ENCODE results near the gene CDH4.
"Not testable (repeated sequence)": the region's sequence is repeated elsewhere in the genome, so short reads cannot be mapped to it uniquely, and the experiment has no call there.

CDH4 gene

DNA sequence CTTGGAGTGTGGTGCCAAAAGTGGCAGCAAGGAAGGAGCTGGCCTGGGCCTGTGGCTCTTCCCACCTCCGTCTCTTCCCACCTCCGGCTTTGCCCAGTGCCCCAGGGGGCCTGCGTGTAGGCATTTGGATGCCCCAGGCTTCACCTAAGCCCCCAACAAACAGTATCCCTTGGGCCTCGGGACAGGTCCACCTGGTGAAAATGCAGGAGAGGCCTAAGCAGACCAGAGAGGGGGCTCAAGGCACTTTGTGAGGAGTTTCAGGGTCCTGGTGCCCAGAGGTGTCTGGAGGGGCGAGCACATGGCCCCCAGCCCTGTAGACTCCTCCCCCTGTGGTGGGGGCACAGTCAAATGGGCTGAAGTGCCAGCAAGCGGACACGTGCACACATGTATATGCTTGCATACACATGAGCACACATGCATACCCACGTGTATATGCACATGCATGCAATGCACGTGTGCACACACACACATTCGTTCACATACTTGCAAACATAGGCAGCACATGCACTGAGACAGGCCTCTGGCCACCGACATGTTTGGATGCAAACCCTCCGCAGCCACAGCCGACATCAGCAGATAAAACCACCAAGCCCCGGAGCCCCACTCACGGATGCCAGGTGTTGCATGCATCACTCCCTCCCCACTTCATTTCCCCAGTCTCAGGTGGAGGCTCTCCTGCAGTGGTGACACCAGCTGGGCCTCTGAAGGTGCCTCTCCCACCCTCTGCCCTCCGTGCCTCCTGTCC lies 689.1 kb downstream of the CDH4 start:
- DNase-seq: no peak

DNA sequence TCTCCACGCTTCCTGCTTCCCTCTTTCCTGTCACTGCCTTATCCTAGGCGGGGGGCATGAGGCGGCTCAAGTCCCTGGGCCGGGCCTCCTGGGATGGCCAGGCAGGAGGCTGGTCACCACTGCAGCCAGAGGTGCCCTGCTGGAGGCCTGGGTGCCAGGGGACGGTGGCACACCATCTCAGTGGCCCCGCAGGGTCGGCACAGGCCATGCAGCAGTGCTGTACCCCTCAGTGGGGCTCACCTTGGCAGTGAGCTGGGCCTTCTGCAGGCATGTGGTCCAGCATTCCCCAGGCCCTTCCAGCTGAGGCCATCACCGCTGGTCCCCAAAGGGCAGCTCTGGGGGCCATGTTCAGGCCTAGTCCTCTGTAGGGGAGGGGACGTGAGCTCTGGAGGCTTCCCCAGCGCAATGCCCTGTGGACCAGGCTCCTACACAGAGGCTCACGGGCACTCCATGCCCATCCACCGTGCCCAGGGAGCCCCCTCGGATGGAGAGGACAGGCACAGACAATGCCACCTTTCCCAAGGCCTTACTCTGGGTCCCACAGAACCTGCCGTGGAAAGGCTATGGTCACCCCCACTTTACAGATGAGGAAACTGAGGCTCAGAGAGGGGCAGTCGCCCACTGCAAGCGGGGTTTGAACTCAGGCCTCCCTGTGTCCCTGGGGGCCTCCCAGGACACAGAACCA lies 689.8 kb downstream of the CDH4 start:
- DNase-seq: no peak

DNA sequence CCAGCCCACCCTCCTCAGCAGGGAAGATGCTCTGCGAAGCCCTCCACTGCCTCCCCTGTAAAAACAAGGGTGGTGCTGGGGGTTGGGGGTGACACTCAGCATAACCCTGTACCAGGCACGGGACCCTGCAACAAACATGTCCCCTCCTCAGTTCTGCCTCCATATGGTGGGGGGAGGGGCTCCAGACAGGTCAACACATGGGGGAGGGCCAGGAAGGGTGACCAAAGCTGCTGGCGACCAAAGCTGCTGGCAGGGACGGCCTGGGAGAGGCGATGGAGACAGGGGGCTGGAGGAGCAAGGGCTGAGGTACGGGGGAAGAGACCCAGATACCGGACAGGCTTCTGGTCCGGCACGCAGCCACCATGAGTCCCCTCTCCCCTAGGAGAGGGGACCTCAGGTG lies 690.5 kb downstream of the CDH4 start:
- no peak for DNase-seq

DNA sequence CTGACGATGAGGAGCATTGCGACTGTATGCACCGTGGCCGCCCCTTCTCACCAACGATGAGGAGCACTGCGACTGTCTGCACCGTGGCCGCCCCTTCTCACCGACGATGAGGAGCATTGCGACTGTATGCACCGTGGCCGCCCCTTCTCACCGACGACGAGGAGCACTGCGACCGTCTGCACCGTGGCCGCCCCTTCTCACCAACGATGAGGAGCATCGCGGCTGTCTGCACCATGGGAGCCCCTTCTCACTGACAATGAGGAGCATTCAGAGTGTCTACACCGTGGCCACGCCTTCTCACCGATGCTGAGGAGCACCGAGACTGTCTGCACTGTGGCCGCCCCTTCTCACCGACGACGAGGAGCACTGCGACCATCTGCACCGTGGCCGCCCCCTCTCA lies 692.9 kb downstream of the CDH4 start:
- not testable (repeated sequence) for DNase-seq

DNA sequence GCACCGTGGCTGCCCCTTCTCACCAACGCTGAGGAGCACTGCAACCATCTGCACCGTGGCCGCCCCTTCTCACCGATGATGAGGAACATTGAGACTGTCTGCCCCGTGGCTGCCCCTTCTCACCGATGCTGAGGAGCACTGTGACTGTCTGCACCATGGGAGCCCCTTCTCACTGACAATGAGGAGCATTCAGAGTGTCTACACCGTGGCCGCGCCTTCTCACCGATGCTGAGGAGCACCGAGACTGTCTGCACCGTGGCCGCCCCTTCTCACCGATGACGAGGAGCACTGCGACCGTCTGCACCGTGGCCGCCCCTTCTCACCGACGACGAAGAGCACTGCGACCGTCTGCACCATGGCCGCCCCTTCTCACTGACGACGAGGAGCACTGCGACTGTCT lies 693.4 kb downstream of the CDH4 start:
- not testable (repeated sequence) for DNase-seq

DNA sequence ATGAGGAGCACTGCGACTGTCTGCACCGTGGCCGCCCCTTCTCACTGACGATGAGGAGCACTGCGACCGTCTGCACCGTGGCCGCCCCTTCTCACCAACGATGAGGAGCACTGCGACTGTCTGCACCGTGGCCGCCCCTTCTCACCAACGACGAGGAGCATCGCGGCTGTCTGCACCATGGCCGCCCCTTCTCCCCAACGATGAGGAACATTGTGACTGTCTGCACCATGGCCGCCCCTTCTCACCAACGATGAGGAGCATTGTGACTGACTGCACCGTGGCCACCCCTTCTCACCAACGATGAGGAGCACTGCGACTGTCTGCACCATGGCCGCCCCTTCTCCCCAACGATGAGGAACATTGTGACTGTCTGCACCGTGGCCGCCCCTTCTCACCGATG lies 696.0 kb downstream of the CDH4 start:
- DNase-seq: not testable (repeated sequence)

DNA sequence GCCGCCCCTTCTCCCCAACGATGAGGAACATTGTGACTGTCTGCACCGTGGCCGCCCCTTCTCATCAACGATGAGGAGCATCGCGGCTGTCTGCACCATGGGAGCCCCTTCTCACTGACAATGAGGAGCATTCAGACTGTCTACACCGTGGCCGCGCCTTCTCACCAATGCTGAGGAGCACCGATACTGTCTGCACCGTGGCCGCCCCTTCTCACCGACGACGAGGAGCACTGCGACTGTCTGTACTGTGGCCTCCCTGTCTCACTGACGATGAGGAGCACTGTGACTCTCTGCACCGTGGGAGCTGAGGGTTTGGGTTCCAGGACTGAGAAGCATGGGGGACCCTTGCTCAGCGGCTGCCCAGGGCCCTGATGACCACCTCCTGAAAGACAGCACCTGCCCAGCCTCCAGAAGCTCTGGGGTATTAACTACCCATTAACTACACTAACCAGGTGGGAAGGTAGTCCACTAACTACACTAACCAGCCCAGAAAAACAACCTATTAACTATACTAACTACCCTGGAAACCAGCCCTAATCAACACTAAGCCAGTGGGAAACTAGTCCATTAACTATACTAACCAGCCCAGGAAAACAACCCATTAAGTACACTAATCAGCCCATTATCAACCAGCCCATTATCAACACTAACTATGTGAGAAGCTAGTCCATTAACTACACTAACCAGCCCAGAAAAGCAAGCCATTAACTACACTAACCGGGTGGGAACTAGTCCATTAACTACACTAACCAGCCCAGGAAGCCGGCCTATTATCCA lies 696.7 kb downstream of the CDH4 start:
- no peak for DNase-seq

DNA sequence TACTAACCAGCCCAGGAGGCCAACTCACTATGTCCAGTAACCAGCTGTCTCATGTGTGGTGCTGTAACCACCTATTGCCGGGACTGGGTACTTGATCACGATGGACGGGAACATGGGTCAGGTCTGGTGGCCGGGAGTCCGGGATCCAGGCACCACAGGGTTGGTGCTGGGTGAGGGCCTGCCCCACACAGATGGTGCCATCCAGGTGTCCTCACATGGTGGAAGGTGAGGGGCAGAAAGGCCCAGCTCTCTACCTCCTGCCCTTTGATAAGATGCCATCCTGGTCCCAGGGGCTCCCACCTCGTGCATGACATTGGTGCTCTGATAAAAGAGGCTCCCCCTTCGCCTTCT lies 697.3 kb downstream of the CDH4 start:
- DNase-seq: no peak

DNA sequence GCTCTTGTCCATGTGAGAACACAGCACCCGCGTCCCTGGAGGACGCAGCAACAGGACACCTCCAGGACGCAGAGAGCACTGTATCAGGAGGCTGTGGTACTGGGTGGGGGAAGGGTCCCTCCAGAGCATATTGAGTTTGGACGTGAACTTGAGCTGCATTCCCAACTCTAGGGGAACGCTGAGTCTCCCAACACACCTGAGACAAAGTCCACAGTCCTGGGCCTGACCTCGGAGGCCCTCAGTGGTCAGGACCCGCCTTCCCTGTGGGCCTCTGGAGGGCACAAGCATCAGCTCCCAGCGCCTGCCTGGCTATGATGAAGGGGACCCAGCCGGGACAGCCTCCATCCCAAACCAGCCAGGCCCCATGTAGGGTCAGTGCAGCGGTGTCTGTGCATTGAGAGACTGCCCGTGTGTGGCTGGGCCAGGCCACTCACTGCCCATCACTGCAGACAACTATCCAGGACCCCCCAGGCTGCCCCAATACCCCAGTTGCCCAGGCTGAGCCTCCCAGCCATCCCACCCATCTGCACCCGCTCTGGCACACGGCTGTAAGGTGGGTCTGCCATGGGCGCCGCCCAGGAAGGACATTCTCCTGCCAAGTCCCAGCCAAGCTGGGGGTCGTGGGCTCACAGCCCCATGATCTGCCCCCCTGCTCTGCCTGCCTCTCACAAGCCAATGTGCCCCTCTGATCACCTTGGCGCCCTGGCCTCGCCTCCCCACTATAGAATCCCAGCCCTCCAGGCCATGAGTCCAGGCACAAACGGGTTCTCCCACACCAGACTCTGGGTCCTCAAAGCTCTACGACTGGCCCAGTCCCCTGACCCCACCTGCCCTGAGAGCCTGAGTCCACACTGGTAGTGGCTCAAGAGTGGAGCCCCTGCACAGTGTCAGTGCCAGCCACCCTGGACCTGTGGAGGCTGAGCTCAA lies 697.9 kb downstream of the CDH4 start:
- DNase-seq: no peak

DNA sequence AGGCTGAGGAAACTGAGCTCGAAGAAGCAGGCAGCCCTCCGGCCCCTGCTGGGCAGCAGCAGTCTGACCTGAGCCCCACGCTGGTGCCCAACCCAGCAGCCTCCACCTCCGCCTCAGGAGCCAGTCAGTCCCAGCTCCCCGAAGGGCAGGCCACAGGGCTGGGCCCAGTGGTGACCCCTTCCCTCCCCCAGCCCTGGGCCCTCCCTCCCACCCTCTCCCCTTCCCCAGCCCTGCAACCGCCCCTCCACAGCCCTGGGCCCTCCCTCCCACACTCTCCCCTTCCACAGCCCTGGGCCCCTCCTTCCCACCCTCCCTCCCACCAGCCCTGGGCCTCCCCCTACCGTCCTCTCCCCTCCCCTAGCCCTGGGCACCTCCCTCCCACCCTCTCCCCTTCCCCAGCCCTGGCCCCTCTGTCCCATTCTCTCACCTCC lies 698.6 kb downstream of the CDH4 start:
- DNase-seq: no peak

DNA sequence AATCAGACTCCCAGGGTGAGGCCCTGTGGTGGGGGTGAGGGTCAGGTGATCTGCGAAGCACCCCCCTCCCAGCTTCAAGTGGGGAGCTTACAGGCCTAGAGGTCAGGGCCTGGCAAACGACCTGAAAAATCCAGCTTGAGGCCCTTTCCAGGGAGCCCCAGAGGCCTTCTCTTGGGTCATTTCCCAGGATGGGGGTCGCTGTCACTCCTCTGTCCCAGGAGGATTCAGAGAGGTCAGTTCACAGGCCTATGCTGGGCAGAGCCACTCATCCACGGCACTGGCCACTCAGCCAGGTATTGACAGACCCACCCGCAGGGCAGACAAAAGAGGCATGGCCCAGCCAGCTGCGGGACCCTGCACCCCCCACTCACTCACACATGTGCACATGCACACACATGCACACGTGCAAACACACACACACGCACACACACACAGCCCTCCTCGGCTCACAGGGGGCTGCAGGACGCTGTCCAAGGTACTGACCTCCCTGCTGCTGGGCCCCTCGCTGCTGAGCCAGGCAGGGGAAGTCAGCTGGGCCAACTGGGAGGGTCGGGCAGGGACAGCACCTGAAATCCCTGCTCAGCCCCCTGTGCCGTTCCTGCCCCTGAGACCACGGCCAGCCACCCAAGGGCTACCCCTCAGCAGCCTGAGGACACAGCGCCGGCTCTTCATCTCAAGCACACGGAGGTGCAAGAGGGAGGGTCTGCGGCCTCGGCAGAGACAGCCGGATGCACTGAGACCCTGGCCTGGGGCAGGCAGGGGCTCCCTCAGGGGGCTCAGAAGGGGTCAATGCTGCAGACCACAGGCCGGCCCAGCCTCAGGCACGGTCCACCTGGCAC lies 699.9 kb downstream of the CDH4 start:
- DNase-seq: no peak

DNA sequence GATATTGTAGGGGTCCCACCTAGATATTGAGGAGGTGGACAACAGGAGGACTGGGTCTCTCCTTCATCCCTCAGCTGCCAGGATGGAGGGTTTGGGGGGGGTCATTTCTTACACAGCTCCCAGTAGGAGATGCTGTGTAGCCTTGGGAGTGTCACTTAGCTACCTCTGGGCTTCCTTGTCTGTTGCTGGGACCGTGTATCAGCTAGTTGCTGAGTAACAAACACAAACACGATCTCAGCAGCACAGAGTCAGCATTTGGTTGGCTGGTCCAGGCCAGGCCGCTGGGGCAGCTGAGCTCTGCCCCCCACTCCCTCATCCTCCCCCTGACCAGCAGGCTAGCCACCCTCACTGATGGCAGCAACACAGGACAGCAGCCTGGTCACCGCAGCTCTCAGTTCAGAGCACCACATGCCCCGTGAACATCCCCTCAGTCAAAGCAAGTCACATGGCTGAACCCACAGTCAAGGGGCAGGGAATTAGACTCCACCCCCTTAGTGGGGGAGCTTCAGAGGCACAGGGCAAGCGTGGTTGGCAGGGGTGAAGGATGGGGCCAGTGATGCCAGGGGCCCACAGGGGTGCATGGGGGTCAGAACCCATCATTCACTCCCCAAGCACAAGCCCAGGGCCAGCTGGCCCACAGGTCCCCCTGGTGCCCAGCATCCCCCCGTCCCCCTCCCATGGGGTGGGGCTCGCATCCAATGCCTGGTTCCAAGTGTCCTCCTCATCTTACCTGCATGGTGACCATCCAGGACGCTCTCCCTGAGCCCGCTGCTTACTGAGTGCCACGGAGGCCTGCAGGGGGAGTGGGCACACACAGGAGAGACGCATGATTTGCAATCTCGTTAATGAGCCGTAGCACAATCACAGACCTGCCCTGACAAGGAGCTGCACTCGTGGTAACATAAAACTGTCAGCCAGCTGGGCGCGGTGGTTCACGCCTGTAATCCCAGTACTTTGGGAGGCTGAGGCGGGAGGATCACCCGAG lies 701.3 kb downstream of the CDH4 start:
- DNase-seq: no peak

DNA sequence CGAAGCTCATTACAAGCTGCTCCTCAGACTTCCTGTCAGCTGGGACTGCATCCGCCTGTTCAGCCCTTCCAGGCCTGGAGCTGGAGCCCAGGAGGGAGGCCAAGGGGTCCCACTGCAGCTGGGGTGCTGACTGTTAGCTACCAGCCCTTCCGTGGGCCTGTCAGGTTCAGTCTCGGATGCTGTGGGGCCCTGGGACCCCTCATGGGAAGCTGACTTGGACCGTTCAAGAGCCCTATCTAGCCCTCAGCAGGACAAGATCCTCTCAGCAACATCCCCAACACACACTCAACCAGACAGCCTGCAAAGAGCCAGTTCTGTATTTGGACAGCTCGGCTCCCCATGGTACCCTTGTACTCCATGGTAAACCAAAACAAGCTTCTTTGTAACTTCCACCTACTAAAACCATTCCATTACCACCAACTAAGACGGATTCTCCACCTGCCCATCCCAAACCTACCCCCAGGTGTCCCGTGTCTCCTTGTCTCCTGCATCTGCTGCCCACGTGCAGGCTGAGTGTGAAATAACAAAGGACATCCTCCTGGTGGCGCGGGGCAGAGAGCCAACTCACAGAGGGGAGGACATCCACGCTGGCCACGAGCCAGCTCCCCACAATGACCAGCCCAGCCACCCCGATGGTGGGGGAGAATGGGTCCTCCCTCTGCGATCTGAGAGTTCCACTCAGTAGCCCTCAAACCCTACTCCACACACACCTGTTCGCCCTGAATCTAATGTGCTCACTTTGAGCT lies 702.4 kb downstream of the CDH4 start:
- DNase-seq: no peak

DNA sequence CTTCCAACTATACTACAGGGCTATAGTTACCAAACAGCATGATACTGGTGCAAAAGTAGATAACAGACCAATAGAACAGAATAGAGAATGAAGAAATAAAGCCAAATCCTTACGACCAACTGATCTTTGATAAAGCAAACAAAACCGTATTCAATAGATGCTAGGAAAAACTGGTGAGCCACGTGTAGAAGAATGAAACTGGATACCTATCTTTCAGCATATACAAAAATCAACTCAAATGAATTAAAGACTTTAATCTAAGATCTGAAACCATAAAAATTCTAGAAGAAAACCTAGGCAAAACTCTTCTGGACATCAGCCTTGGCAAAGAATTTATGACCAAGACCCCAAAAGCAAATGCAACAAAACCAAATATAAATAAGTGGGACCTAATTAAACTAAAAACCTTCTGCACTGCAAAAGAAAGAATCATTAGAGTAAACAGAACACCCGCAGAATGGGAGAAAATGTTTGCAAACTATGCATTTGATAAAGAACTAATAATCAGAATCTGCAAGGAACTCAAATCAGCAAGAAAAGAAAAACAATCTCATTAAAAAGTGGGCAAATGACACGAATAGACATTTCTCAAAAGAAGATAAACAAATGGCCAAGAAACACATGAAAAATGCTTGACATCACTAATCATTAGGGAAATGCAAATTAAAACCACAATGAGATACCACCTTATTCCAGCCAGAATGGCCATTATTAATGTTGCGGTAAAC lies 703.8 kb downstream of the CDH4 start:
- DNase-seq: no peak

DNA sequence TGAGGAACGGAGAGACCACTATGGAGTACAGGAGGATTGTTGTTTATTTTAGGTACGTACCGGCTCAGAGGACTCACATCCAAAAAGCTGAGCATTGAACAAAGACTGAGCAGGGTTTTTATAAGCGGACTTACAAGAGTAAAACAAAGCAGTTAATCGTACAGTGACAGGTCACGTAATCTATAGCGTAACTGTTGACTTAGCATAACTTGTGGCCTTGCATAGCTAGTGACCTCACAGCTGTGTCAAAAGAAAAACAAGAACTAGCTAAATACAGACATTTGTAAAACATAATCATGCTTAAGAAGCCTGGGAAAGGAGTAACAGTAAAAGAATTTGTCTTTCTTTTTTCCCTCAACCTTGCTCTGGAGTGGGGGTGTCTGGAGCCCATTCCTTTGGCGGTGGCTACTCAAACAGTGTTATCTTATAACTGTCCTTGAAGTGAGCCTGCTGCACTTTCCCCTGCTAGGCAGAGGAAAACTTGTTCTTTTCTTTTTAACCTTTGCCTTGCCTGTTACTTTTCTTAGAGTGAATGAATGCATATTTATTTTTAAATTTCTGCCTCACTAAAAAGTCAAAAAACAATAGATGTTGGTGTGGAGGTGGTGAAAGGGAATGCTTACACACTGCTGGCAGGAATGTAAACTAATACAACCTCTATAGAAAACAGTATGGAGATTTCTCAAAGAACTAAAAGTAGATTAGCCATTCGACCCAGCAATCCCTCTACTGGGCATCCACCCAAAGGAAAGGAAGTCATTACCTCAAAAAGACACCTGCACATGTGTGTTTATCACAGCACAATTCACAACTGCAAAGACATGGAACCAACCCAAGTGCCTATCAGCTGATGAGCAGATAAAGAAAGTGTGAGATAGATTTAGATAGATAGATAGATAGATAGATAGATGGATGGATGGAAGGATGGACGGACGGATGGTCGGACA lies 704.6 kb downstream of the CDH4 start:
- DNase-seq: no peak

DNA sequence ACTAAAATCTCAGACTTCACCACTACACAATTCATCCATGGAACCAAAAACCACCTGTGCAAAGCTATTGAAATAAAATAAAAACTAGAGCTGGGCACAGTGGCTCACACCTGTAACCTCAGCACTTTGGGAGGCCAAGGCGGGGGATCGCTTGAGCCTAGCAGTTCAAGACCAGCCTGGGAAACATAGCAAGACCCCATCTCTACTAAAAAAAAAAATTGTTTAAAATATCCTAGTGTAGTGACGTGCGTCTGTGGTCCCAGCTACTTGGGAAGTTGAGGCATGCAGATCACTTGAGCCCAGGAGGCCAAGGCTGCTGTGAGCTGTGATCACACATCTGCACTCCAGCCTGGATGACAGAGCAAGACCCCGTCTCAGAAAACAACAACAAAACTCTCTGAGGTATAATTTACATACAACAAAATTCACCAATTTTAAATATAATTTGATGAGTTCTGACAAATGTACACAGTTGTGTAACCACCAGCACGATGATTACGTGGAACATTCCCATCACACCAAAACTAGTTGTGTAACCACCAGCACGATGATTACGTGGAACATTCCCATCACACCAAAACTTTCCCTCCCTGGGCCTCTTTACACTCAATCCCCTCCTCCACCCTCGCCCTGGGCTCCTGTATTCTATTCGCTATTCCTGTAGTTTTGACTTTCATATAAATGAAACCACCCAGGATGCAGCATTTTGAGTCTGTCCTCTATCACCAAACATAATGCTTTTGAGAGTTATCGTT lies 706.1 kb downstream of the CDH4 start:
- DNase-seq: no peak
